GM19395 (cell line): ENCODE results near the gene MAML3.

Source experiments
- ATAC-seq: cut with Tn5 transposase; IDR thresholded peaks from one replicate; pipeline ENCODE4 v1.9.1; 2021; ENCODE audit warnings: mild to moderate bottlenecking, moderate library complexity; ENCODE audit not compliant: unreplicated experiment

The MAML3 gene

DNA sequence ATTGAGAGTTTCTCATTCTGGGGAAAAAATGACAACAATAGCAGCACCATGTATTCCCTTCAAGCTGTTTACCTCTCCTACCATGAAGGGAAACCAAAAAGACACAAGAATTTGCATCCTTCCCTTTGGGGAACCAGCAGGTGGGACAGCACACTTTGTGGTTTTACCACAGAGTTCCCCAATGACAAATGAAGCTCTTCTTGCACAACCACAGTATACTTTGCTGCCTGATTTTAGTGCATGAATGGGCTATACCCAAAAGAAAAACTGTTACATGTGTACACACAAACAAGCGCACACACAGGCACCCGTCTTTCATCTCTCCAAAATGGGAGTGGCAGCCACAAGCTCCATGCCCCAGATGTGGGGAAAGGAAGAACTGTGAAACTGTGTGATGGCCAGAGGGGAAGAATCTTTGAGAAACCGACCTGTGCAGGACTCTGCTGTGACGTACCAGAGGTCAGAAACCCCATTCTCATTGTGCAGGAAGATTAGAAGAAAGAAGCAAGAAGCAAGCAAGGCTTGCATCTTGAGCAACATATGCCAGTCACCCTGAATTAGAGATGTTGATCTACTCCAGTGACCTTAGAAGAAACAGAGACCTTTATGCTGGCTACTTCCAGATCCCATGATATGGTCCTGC, 2.7 kb upstream of the MAML3 start:
- ATAC-seq, result peak; percentile 68

DNA sequence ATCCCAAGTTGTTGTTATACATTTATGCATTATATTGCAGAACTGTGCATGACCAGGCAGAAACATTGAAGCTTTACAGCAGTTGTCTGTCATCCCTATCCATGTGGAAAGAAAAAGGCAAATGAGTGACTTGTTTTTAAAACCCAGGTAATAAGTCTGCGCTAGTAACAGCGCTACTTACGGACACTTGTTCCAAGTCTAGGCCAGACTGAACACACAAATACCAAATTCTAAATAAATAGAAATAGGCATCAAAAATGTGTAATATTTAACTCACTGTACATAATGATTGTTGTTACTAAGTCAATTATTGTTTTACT, 548 bp upstream of the MAML3 start:
- no peak for ATAC-seq

DNA sequence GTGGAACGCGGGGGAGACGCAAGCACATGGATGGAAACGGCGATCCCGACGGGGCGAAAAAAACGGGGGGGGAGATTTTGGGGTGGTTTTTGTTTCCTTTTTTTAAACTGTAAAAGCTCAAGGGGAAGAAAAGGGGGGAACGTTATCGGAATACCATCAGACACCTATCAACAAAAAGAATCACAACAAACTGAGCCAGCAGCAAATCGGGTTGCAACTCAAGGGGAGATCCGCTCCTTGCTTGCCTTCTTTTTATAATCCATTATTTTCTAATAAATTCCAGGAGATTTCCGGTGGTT, 616 bp downstream of the MAML3 start:
- no peak for ATAC-seq

DNA sequence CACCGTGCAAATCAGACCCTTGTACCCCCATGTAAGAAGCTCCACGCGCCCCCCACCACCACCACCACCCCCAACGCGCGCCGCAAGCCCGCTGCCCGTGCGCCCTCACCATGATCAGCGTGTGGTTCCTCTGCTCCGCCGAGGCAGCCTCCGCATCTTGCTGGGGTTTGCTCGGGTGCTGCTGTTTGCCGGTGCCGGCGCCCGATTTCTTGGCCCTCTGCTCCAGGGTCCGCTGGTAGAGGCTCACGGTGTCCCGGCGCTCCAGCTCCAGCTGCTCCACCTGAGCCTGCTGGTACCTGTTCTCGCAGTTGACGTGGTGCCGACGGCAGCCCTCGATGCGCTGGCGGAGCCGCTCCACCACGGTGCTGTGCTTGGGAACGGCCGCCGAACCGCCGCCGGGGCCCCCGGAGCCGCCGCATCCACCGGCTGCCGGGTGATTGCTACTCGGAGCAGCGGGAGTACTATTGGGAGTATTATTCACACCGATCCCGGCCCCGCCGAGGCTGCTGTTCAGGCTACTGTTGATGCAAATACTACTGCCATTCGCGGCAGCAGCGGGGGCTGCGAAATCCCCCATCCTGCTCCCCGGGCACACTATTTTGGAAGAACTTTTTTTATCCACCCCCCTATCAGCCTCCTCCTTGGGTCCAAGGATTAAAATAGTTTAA, 1.1 kb downstream of the MAML3 start:
- no peak for ATAC-seq

DNA sequence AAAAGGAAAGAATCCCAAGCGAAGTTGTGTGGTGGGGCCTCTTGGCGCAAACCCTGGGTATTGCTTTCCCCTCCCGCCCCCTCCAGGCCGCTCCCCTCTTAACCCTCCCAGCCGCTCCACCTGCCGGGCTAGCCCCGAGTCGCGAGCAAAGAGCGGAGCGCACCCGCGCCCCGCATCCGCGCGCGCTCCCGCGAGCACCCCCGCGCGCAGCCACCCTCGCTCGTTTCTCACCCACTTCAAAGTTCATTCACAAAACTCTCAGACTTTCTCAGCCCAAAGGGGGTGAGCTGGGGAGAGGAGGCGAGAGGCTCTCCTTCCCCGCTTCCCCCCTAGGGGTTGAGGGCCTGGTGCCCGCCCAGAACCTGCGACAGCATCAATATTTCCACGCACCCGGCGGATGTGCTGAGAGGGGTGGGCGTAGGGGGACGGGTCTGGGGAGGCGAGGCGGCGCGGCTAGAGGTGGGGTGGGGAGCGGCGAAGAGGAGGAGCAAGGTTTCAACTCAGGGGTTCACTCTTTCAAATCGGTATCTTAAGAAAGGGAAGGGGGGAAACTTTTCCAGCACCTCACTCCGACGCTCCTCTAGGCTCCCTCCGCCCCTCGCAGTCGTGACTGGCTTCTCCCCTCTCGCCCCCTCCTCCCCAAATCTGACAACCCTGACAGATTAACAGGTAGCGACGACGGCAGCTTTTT, 1.8 kb downstream of the MAML3 start:
- no peak for ATAC-seq

DNA sequence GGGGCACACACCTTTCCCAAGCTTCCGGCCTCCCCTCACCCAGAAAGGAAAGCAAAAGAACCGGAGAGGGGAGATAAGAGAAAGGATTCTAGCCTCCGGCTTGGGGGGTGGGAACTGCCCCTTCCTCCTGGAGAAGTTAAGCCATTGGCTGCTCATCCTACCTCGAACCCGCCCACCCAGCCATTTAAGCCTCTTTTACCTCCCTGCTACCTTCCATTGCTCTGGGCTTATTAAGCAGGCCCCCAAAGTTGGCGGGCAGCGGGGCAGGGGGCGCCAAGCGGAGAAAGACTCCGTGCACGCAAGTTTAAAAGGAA, 2.3 kb downstream of the MAML3 start:
- ATAC-seq, result no peak

DNA sequence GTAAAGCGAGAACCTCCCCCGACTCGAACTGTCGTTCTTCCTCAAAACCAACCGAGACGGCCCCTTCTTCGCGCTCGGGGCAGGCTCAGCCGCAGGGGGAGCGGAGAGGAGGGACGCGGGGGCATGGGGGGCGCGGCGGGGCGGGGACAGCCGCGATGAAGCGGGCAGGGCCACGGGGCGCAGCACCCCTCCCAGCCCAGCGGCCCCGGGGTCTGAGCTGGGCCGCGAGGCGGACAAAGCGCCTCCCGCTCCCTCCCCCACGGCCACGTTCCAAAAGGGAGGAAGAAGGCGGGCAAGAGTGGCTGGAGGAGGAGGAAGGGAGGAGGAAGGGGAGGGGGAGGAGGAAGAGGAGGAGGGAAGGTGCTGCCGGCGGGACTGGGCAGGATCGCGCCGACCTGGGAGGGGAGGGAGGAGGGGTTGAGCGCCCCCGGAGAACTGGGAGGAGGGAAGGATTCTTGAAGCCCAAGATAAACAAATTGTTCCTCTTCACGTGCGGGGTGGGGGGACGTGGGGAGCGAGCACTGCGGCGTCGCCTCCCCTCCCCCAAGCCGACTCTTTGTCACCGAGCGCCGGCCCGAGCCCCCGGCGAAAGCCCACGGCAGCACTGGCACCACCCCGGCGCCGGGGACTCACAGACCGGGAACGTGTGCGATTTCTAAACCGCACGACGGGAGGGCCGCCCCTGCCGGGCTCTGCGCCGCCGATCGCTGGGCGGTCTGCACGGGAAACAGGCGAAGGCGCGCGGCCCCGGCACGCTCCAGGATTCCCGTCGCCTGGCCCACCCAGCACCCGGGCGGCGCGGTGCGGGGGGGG, 2.9 kb downstream of the MAML3 start:
- ATAC-seq, result peak; percentile 44

DNA sequence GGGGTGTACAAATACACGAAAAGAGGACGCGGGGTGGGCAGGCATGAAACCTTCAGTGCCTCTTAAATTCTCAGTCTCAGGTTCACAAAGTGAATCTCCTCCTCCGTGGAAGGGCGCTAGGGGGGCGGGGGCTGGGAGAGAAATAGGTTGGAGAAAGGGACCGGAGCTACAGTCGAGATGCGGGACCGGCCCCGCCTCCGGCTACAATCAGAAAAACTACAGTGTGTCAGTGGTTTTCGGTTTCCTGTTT, 3.4 kb downstream of the MAML3 start:
- no peak for ATAC-seq

DNA sequence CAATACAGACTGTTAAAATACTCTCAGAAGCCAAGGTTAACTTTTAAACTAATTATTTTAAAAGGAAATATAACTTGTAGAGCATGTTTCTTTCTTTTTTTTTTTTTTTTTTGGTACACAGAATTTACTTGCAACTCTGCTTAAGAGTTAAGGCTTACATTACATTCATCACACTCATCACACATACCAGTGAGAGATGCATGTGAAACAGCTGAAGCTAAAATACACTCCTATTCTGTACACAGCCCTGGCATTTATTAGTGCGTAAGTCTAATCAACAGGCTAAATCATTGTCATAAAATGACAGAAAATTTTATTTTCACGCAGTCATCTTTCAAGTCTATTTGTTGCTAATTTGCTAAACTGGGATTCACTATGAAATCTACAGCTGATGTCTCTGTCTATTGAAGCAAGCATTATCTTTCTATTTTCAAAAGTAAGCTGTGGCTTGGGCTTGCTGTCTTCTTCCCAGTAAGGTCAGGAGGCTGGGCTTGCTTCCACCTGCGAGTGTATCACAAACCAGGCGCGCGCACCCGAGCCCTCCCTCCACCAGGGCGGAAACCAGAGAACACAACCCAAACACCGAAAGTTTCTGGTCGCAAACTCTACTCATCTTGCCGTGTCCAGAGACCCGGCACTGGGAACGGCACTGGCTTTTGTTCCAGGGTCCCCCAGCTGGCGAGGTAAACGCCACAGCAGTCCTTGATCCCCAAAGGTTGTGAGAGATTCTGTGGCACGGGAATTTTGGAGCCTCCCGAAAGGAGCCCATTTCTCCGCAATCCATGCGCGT, 3.9 kb downstream of the MAML3 start:
- peak; percentile 52 for ATAC-seq

DNA sequence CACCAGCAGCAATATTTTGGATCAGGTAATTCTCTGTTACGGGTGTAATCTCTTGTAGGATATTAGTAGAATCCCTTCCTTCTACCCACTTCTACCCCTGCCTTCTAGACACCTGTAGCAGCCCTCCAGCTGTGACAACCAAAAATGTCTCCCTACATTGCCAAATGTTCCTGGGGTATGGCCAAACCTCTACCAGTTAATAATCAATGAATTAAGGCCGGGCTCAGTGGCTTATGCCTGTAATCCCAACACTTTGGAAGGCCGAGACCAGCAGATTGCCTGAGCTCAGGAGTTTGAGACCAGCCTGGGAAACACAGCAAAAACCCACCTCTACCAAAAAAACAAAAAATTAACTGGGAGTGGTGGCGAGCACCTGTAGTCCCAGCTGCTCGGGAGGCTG, 9.9 kb downstream of the MAML3 start:
- no peak for ATAC-seq

DNA sequence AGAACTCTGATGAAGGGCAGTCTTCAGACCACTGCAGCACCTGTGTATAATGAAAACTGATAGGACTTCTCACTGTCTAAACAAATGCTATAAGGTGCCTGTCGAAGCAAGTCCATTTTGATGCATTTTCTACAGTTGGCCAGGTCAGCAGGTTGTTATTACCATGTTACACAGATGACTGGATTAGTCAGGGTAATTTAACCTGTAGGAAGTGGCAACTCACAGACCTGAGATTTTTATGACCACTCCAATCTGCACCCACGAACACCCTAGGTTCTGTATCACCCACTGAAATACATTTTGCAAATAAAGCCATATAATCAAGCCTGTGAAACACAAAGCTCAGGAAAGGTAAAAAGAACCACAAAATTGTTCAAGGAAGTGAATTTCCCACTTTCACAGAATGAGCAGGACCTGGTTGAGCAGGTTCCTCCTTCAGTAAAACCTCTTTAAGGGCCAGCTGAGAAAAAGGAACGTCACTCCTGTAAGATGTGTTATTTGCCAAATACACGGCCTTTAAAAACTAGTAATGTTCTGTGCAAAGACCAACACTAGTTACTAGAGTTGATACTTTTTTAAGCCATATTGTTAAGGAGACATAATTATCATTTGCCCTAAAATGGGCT, 12.7 kb downstream of the MAML3 start:
- no peak for ATAC-seq

DNA sequence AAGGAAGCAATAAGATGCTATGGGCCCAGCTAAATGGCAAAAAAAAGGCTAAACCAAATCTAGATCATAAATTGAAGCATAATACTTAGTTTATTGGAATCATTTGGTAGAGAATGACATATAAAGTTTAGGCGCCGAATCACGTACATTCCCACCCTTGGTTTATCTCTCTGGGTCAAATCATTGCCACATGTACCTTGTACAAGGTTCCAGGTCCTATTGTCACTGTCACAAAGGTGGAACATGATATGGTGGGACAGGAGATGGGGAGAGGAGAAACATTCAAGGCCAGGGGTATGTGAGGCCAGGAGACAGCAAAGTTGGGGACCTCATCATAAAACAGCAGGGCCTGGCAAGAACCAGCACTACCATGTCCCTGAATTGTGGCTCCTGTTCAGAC, 13.4 kb downstream of the MAML3 start:
- no peak for ATAC-seq

DNA sequence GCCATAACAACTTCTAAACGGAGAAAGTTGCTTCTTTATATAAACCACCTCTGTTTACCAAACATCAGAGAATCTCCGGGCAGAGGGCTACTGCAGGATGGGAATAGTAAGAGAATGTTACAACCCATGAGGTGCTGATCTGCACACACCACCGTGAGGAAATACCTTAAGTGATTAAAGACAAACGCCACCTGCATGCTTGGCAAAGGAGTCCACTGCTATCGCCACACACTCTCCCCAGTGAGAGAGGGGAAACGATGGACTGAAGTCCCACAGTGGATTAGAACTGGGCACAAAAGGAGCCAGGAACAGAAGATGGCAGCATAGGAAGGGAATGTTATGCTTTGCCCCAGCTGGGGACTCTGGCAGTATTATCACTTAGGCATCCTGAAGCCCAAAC, 15.6 kb downstream of the MAML3 start:
- no peak for ATAC-seq

DNA sequence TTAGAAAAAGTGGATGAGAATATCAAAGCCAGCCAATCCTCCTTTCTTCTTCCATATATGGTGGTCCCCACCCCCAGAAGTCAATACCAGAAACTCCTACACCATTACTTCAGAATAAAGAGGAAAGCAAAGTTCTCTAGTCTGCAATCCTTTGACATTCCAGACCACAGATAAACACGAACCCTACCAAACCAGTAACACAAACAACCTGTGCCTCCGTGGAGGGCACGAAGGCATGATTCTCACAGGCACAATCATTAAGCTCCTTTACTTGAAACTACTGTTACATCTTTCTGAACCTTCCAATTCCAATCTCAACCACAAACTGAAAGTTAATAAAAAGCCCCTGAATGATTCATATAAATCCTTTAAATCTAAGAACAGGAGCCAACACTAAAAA, 16.3 kb downstream of the MAML3 start:
- no peak for ATAC-seq

DNA sequence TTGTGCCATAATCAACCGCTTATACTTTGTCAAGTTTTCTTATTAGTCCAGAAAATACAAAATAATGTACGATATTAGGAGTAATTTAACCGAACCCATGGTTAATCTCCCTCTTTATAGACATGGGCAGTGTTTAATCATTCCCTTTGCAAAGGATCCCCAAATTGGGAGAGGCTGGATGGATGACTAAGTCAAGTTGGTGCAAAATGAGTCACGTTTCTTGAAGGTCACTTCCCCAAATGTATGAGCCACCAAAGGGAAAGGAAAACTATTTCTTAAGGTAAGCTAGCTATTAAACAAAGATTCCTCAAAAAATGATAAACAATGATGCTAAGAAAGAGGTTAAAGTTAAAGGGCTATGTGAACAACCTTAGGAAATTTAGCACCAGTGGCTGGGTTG, 17.5 kb downstream of the MAML3 start:
- no peak for ATAC-seq

DNA sequence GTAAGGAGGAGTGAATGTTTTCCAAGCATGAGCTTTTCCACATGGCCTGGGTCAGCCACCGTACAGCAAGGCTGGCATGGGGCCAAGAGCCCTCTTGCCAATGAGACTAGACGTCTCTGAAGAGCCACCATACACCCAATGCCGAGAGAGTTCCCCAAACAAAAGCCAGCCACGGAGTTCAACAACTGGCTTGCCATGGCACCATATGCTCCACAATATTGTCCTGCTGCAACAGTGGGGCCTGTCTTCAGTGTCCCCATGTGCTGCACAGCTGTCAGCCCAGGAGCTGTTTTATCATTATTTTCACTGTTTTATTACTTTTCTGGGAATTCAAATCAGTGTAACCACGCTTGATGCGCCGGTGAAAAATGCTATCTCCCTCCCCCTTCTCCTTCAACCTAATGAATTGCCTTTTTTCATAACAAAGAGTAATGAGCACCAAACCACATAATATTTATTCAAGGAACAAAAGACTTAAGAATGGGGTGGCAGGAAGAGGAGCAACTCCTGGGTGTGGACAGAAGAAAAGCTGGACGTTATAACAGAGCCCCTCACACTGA, 18.4 kb downstream of the MAML3 start:
- no peak for ATAC-seq

DNA sequence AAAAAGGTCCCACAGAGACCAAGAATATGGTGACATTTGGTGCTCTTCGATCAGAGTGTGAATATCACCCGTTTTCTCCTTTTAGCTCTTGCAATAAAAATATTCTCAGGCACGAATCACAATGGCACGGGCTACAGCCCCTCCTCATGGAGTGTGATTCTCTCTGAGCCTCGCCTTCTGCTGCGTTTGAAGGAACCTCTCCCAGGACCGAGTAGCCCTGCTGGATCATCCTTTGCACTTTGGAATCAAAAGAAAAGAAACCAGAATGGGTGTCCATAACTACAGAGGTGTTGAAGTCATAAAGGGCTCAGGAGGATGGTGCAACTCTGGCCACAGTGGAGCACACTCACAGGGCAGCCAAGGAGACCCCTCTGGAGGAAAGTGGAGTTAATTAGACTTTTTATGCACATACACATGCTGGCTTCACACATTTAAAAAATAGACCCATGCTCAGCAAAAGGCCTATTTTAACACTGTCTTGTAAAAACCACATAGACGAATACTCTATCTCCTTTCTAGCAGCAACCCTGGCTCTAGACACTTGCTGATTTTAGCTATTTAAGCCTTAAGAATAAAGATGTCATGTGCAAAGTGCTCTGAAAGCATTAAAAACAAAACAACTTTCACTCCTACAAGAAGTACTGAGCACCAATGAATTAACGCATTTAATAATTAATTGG, 19.1 kb downstream of the MAML3 start:
- ATAC-seq, result no peak

DNA sequence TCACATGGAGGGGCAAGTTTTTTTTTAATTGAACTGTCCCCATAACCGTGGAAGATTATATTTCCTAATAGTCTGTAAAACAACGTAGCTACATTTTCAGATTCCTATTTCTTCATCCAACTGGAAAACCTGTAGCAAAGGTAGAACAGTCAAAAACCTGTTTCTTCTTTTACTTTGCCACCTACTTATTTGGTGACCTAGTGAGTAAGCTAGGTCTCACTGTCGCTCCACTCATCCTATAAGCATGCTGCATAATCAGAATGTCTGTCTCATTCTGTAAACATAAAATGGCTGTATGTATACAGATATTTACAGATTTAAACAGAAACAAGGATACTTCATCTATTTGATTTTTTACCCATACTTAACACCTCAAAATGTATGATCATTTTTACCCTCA, 20.4 kb downstream of the MAML3 start:
- ATAC-seq, result no peak

DNA sequence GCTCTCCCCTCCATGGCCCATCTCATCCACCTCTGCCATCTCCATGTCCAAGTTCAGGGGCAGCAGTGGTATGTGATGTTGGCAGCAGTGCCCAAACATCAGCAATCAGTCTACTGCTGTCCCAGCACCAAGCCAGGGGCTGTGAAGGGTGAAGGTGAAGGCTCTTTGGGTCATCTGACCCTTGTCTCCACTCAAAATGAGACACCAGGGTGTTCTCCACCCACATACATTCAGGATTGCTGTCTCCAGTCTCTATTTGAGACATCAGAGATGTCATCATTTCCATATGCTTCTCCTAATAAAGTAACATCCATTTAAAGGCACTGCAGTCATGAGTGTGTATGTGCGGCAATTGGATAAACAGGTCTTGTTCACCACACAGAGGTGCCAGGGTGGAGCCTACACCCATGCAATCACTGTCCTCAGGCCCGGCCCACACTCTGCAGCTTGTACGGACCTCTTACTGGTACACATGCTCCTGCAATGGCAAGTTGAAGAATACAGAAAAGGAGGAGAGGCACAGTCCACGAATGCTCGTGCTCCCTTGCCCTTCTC, 22.2 kb downstream of the MAML3 start:
- ATAC-seq, result no peak

DNA sequence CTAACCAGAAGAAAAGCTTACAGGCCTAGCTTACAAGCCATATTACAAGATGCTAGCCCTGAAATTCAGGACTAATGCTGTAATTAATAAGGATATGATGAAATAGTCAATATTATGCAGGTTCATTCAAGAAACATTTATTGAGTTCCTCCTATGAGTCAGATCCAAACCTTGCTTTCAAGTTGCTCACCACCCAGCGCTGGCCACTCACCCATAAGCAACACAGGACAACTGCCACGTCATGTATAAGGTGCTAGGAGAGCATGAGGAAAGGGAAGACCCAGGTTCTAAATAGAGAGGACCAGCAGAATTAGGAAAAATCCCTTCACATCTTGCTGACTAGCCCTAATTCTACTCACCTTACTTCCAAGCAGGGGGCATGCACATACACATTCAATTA, 23.3 kb downstream of the MAML3 start:
- ATAC-seq, result no peak
